Sciatic nerve (tissue), 2 donors: Measurements from ENCODE around the gene DDX18. TPM values are rescaled to one million over a fixed set of nuclear protein-coding genes. Genes with fewer than 3 reads are reported as not detected.

Experiments used
- ATAC-seq: fragments of 200-7000 bp; cut with Tn5 transposase; one replicate; pipeline ENCODE4 v1.9.1; 2020; ENCODE audit warnings: mild to moderate bottlenecking, moderate library complexity
- DNase-seq: peaks from one replicate; pipeline ENCODE4 v3.0.0-alpha.2; 2020; ENCODE audit warnings: low spot score
- intact Hi-C: fragments of 100-400 bp; cut with DNase I; formaldehyde crosslinking; loops from one replicate; pipeline ENCODE4 v1.14.2; 2022
- total RNA-seq: library from RNA; stranded (reverse); fragmentation: NEBNext Ultra II Directional; extraction: Animal tissue kit (Norgen Biotek cat#: 25700); gene quantifications from one replicate; pipeline ENCODE4 v1.2.1, GENCODE V29; 2021
- donor health status: DM: no; HTN: no; CAD: no.
- donor health status: DM: no; HTN: no; CAD: no.

The DDX18 gene
- total RNA-seq, 1 donor from 2014 or later = 46.1 TPM

GRCh38 chr2:117832905-117833613, 18.6 kb downstream of the DDX18 start:
- DNase-seq = no peak
- intact Hi-C loops = loop anchor here (10.0 kb wide), 1 partner anchor 172 kb away; no protein-coding TSS in a partner anchor
- no peak for ATAC-seq

DNA sequence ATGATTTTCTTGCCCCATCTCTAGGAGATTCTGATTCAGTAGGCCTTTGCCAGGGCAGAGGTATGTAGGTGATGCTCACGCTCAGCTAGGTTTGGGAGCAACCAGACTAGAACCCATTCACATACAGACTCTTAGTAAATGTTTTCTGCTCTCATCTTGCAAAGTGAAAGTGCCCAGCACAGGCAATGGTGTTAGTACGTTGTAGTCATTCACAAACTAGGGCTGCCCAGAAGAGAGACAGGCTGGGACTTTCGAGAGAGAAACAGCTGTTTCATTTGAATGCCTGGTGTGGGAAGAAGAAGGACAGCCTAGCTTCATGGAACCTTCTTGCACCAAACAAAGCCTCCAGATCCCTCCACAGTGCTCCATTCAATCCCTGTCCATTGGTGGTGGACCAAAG, 19.4 kb downstream of the DDX18 start:
- intact Hi-C loops = loop anchor here (10.0 kb wide), 1 partner anchor 171 kb away; no protein-coding TSS in a partner anchor
- ATAC-seq (no peak), DNase-seq (no peak)

DNA sequence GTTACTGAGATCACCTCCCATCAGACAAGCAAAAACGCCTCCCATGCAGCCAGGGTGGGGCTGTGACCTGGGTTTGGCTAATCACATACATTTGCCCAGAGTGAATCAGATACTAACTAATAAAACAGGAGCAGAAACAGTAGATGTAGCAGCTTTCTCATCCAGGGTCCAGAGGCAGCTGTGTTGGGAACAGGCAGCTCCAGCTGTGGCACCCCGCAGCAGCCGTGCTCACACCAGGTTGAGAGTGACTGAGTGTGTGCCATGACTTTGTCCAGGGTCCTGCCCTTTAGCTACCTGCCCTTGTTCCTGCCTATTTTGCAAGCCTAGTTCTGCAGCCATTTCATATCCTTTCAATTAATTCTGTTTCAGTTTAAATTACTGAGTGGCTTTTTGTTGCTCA, 20.5 kb downstream of the DDX18 start:
- ATAC-seq = no peak
- no peak for DNase-seq
- intact Hi-C loops = loop anchor here (10.0 kb wide), 1 partner anchor 170 kb away; no protein-coding TSS in a partner anchor

DNA sequence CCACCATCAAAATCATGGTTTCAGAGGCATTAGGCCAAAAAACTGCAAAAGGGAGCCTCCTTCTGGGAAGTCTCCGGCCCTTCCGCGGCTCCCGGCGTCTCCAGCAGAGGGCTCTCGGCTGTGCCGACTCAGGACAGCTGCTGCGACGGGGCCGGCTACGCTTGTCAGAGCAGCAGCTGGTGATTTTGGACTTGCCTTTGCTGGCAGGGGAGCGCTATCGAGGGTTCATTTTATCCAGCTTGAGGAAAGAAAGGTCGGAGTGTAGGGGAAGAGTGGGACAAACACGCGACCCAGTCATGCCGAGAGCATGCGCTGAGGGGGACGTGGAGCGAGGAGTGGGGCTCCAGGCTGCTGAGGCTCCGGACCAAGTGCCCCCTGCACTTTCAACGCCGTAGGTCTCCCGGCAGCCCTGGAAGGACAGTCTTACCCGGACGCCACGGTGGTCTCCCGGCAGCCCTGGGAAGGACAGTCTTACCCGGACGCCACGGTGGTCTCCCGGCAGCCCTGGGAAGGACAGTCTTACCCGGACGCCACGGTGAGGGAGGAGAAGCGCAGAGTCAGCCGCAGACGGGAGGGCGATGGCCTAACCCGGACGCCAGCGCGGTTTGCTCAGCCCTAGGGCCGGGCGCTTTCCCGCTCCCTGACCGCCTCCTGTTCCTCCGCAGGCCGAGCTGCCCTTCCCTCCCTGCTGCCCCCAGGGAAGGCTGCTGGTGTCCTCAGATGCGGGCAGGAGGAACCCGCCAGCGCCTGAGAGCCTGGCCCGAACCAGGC, 21.7 kb downstream of the DDX18 start:
- intact Hi-C loops = loop anchor here (10.0 kb wide), 1 partner anchor 169 kb away; no protein-coding TSS in a partner anchor
- ATAC-seq (peak; percentile 96), DNase-seq (peak; percentile 89)

DNA sequence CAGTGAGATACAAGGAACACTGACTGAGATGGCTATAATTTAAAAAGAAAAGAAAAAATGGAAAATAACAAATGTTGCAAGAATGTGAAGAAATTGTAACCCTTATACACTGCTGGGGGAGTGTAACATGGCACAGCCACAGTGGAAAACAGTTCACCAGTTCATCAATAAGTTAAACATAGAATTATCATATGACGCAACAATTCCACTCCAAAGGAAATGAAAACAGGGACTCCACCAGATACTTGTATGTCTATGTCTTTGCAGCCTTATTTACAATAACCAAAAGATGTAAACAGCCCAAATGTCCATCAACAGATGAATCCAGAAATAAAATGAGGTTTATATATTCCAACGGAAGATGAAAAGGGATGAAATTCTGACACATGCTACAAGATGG, 30.8 kb downstream of the DDX18 start:
- intact Hi-C loops = no loop called here
- DNase-seq = no peak
- ATAC-seq = no peak

- DNase-seq (no peak), ATAC-seq (no peak)
- intact Hi-C loops = no loop called here
These were observed 35.5 kb downstream of the DDX18 start for GRCh38 chr2:117850015-117850414.

- ATAC-seq = no peak
- no peak for DNase-seq
- intact Hi-C loops = no loop called here
These were observed 36.0 kb downstream of the DDX18 start for GRCh38 chr2:117850461-117850860.

DNA sequence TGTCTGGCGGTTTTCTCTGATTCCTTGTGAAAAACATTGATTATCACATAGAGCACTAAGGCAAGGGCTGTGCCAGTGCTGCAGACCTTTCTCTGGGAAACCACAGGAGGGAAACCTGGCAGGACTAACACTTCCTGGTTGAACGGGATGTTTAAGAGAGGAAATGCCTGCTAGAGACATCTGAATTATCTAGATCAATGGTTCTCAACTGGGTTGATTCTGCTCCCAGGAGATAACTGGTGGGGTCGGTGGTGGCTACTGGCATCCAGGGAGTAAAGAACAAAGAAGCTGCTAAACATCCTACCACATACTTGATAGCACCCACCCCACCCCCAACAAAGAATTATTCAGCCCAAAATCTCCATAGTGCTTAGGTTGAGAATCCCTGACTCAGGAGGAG, 37.5 kb downstream of the DDX18 start:
- no peak for DNase-seq
- intact Hi-C loops = no loop called here
- no peak for ATAC-seq

GRCh38 chr2:117853316-117853715, 38.8 kb downstream of the DDX18 start:
- intact Hi-C loops = no loop called here
- ATAC-seq (no peak), DNase-seq (no peak)

DNA sequence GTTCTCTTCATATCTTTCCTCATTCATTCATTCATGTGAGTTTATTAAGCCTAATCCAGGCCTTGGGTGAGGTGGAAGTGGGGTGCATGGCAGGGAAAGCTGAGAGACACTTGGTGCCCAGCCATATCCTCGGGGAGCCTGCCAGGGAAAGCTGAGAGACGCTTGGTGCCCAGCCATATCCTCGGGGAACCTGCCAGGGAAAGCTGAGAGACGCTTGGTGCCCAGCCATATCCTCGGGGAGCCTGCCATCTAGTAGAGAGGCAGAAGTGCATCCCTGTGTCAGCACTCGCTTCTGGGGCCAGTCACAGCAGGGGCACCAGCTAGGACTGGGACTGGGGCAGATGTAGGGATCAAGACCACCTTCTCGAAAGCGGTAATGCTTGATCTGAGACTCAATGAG, 39.4 kb downstream of the DDX18 start:
- intact Hi-C loops = no loop called here

DNA sequence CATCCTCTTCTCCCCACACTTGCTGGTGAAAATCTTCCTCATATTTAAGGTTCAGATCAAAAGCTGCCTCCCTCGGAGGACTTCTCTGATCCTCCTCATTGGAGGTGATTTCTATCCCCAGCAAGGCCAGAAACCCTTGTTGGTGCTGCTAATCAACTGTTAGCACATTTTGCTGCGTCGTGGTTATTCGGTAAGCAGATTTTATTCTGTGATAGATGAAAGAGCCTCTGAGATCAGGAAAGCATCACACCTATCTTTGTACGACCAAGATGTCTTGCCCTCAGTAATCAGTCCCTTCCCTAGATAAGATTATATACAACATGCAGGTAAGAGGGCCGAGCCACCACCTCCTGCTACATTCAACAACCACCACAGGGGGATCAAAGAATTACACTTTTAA, 40.1 kb downstream of the DDX18 start:
- no peak for DNase-seq
- no peak for ATAC-seq
- intact Hi-C loops = no loop called here

More for the DNA sequence above, 39.4 kb downstream of the DDX18 start:
- DNase-seq (no peak), ATAC-seq (no peak)

- ATAC-seq = no peak
- intact Hi-C loops = no loop called here
- no peak for DNase-seq
These were observed 41.4 kb downstream of the DDX18 start for GRCh38 chr2:117855886-117856285.

DNA sequence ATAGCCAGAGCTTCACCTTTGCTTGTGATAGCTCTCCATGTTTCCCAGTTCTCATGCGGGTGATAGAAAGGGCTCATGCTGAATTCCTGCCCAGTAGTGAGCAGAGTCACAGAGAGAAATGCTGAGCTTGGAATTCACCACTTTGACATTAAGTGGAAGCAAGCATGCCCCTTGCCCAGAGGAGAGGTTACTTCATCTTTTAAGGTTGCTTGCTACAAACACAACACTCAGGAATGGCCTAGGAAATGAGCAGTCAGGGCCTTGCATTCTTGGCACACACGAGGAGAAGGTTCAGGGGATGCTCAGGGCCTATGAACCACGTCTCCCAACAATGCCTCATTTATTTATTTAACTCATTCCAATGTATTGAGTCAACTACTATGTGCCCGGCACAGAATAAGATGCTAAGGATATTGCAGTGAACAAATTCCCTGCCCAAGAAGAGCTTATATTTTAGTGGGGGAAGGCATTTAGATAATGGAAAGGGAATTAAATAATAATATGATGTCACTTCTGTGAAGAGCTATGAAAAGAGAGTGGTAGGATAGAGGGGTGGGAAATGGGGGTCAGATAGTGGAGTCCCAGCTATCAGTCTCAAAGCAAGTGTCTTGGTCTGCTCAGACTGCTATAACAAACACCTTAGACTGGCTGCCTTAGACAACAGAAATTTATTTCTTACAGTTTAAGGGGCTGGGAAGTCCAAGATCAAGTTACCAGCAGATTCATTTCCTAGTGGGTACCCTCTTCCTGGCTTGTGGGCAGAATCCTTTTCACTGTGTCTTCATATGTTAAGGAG, 42.1 kb downstream of the DDX18 start:
- intact Hi-C loops = no loop called here
- DNase-seq (no peak), ATAC-seq (no peak)

DNA sequence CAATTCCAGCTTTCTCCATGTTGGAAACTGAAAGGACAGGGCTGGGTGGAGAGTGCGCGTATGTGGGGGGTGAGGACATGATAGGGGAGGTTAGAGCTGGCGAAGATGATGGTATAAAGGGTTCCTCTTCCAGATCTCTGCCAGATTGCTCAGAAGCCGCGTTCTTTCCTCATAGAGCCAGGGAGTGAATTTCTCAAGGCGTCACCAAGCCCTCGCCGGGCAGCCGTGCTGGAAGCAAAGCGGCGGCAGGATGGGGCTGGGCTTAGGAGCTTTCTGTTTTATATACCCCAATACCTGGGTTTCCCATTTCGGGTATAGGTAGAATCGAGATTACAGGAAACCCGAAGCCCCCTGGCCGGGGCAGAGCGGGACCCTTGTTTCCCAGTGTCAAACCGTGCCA, 43.8 kb downstream of the DDX18 start:
- intact Hi-C loops = no loop called here
- ATAC-seq = no peak

DNA sequence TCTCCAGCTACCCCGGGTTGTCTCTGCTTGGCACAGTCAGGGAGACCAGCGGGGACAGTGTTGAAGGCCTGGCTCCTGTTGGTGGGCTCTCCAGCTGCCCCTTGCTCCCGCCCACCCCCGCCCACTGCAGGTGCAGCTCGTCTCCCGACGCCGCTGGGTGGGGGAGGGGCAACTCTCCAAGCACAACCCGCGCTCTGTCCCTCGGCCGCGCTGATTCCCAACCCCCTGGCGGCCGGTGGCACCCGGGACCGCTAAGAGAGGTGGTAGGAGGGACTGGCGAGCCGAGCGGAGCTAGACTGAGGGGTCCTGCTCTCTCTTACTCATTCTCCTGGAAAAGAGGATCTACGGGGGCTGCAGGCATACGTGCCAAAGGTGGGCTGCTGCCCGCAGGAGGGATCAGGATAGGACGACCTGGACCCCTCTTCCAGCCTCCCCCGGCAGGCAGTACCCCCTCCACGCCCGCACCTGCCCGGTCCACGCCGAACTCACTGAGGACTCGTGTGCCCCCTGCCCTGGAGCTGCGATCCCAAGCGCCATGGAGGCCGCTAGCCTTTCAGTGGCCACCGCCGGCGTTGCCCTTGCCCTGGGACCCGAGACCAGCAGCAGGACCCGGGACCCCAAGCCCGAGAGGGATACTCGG, 44.5 kb downstream of the DDX18 start:
- DNase-seq = no peak
- intact Hi-C loops = no loop called here
- no peak for ATAC-seq

More for the DNA sequence above, 43.8 kb downstream of the DDX18 start:
- no peak for DNase-seq

- ATAC-seq = no peak
These were observed 45.0 kb downstream of the DDX18 start for GRCh38 chr2:117859532-117859911.

GRCh38 chr2:117859924-117860647, 45.6 kb downstream of the DDX18 start:
- intact Hi-C loops = no loop called here
- DNase-seq (no peak), ATAC-seq (no peak)

More at GRCh38 chr2:117859532-117859911, 45.0 kb downstream of the DDX18 start:
- intact Hi-C loops = no loop called here
- no peak for DNase-seq

- DNase-seq = no peak
- no peak for ATAC-seq
- intact Hi-C loops = no loop called here
These were observed 48.0 kb downstream of the DDX18 start for GRCh38 chr2:117862459-117862858.
